GM12865 (cell line): ENCODE measurements around the gene GBE1.

Source experiments
- DNase-seq: peaks from one replicate; pipeline ENCODE4 v3.0.0; 2010; ENCODE audit warnings: low read depth
- H3K4me3 ChIP-seq: 2 replicates; pipeline ENCODE4 v1.5.1; 2011; ENCODE audit warnings: mild to moderate bottlenecking, low read depth, low read length, control low read depth
- CTCF ChIP-seq: IDR thresholded peaks from 2 replicates; pipeline ENCODE4 v1.5.1; 2011; ENCODE audit warnings: low read length, control low read depth, low read depth, inconsistent platforms; ENCODE audit not compliant: insufficient read depth; ENCODE audit errors: missing control alignments

GBE1 gene

GRCh38 chr3:81694662-81695061, 66.8 kb downstream of the GBE1 start:
- no peak overlapping the region for H3K4me3 ChIP-seq
- TF ChIP-seq CTCF = no peak
- no peak for DNase-seq

GRCh38 chr3:81692766-81693165, 68.7 kb downstream of the GBE1 start:
- no peak for TF ChIP-seq CTCF
- no peak overlapping the region for H3K4me3 ChIP-seq
- no peak for DNase-seq

- no peak for DNase-seq
- no peak for TF ChIP-seq CTCF
- no peak overlapping the region for H3K4me3 ChIP-seq
Measured at GRCh38 chr3:81689617-81690016, 71.8 kb downstream of the GBE1 start.

GRCh38 chr3:81684751-81685395, 76.6 kb downstream of the GBE1 start:
- H3K4me3 ChIP-seq = no peak overlapping the region
- no peak for TF ChIP-seq CTCF
- DNase-seq = no peak

- H3K4me3 ChIP-seq = no peak overlapping the region
- TF ChIP-seq CTCF = no peak
- no peak for DNase-seq
Measured at GRCh38 chr3:81676706-81677456, 84.6 kb downstream of the GBE1 start.

- no peak for TF ChIP-seq CTCF
- no peak overlapping the region for H3K4me3 ChIP-seq
- no peak for DNase-seq
Measured at GRCh38 chr3:81674690-81675089, 86.8 kb downstream of the GBE1 start.
